NB4 (cell line): ENCODE data around the gene IGFBP5.

Source experiments
- DNase-seq: peaks from one replicate; pipeline ENCODE4 v3.0.0; 2010; ENCODE audit warnings: low read depth
- H3K4me3 ChIP-seq: one replicate; pipeline ENCODE4 v1.5.1; 2011; ENCODE audit warnings: mild to moderate bottlenecking, low read depth, low read length, moderate library complexity
- MAX ChIP-seq: IDR thresholded peaks from 2 replicates; pipeline ENCODE4 v1.6.1; 2011; ENCODE audit warnings: low read depth, low read length
- MYC ChIP-seq: IDR thresholded peaks from 2 replicates; pipeline ENCODE4 v1.6.1; 2011; ENCODE audit warnings: low read depth, low read length
- POLR2A ChIP-seq: IDR thresholded peaks from 2 replicates; pipeline ENCODE4 v1.6.1; 2011; ENCODE audit warnings: mild to moderate bottlenecking; ENCODE audit not compliant: insufficient read length; ENCODE audit errors: extremely low read depth
- TF ChIP-seq, protein P1 (sequence below): IDR thresholded peaks from one replicate; pipeline ENCODE4 v1.5.1; 2012; ENCODE audit warnings: low read depth, low read length

IGFBP5 gene

GRCh38 chr2:216730871-216731270 is 35.5 kb upstream of the IGFBP5 start:
- no peak overlapping the region for H3K4me3 ChIP-seq
- no peak for DNase-seq
- no peak for TF ChIP-seq MAX

- TF ChIP-seq MYC (no peak), MAX (no peak), POLR2A (no peak)
- TF ChIP-seq, protein P1, sequence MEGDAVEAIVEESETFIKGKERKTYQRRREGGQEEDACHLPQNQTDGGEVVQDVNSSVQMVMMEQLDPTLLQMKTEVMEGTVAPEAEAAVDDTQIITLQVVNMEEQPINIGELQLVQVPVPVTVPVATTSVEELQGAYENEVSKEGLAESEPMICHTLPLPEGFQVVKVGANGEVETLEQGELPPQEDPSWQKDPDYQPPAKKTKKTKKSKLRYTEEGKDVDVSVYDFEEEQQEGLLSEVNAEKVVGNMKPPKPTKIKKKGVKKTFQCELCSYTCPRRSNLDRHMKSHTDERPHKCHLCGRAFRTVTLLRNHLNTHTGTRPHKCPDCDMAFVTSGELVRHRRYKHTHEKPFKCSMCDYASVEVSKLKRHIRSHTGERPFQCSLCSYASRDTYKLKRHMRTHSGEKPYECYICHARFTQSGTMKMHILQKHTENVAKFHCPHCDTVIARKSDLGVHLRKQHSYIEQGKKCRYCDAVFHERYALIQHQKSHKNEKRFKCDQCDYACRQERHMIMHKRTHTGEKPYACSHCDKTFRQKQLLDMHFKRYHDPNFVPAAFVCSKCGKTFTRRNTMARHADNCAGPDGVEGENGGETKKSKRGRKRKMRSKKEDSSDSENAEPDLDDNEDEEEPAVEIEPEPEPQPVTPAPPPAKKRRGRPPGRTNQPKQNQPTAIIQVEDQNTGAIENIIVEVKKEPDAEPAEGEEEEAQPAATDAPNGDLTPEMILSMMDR, result no peak
- no peak for DNase-seq
- H3K4me3 ChIP-seq, result no peak overlapping the region
Measured at GRCh38 chr2:216727346-216728122, 32.2 kb upstream of the IGFBP5 start.

- no peak overlapping the region for H3K4me3 ChIP-seq
- TF ChIP-seq POLR2A (no peak), MYC (no peak), MAX (no peak)
- TF ChIP-seq, protein P1, result no peak
- no peak for DNase-seq
Measured at GRCh38 chr2:216724190-216724589, 28.8 kb upstream of the IGFBP5 start.

GRCh38 chr2:216721141-216721540 is 25.8 kb upstream of the IGFBP5 start:
- TF ChIP-seq MAX (no peak), MYC (no peak), POLR2A (no peak)
- TF ChIP-seq, protein P1, result no peak
- H3K4me3 ChIP-seq, result no peak overlapping the region
- no peak for DNase-seq

- no peak for TF ChIP-seq POLR2A
- TF ChIP-seq MYC, result no peak
- DNase-seq, result no peak
- H3K4me3 ChIP-seq, result no peak overlapping the region
Measured at GRCh38 chr2:216720722-216721121, 25.4 kb upstream of the IGFBP5 start.

DNA sequence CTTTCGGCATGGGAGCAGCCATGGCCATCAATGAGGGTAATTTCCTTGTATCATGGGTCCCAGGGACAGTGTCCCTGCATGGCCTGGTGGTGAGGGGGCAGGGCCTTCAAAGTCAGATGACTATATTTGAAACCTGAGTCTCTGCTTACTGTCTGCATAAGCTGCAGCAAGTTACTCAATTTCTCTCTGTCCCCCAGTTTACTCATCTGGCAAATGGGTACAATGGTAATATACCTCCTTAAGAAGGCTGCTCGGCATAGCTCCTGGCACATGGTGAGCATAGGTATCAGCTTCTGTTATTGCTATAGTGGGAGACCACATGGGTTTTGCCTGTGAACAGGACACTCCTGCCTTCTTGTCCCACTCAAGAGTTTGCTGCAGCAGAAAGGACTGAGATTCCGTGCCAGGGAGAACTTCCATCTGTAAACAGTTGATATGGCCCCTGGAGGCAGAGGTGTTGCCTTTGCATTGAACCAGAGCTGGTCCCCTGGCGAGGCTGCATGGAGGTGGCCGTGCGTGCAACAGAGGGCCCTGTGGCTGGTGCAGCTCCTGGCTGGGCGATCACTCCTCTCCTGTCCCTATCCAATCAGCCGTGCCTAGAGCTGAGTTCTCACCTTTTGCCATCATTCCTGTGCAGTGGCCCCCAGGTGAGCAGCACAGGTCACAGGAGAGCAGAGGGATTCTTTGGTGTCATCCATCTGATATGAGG is 22.7 kb upstream of the IGFBP5 start:
- no peak for TF ChIP-seq MAX
- TF ChIP-seq POLR2A, result no peak
- no peak for TF ChIP-seq MYC
- TF ChIP-seq, protein P1, result no peak
- no peak for DNase-seq
- H3K4me3 ChIP-seq, result no peak overlapping the region
